Motor neuron (in vitro differentiated cells): Measurements from ENCODE around the gene VENTX. TPM values are rescaled to one million over a fixed set of nuclear protein-coding genes. Genes with fewer than 3 reads are reported as not detected.
"Not testable (repeated sequence)": the region's sequence is repeated elsewhere in the genome, so short reads cannot be mapped to it uniquely, and the experiment has no call there.

Experiments used
- ATAC-seq, 8 experiments: fragments of 200-7000 bp; cut with Tn5 transposase; replicated peaks in 6 of 8; 2 replicates each; pipeline ENCODE4 v1.8.0; 2021; ENCODE audit warnings: mild to moderate bottlenecking in 8 of 8, moderate library complexity in 8 of 8
- H3K27ac ChIP-seq, 2 donors: fragments of 250-450 bp; sonication (Bioruptor Pico); 2 replicates each; pipeline ENCODE4 v1.9.0; 2021; ENCODE audit warnings: antibody characterized with exemption in 2 of 2, mild to moderate bottlenecking in 2 of 2, moderate library complexity in 1 of 2
- H3K4me1 ChIP-seq, 2 donors: fragments of 250-450 bp; sonication (Bioruptor Pico); replicated peaks in 1 of 2; 2 replicates each; pipeline ENCODE4 v1.6.1; 2021; ENCODE audit warnings: antibody characterized with exemption in 2 of 2, mild to moderate bottlenecking in 2 of 2, moderate library complexity in 1 of 2
- H3K4me3 ChIP-seq, 5 donors: fragments of 250-450 bp; sonication (Bioruptor Pico); 2 replicates each; pipeline ENCODE4 v1.9.0; 2021; ENCODE audit warnings: antibody characterized with exemption in 5 of 5, mild to moderate bottlenecking in 5 of 5, moderate library complexity in 4 of 5
- WGBS, 10 experiments: fragments of 450-650 bp; shearing (Covaris generic); methylation state at CpG; one replicate each; pipeline ENCODE4 v1.0.0; 2022; 5-methylcytosine and 5-hydroxymethylcytosine counted together
- in situ Hi-C, 9 experiments: fragments of 400-800 bp; cut with MboI; loops; one replicate each; pipeline ENCODE4 v1.15.0; 2021; ENCODE audit warnings: low sequenced_read_pairs in 9 of 9, low pct_unique_long_range_greater_than_20kb in 2 of 9; ENCODE audit not compliant: unreplicated experiment in 9 of 9
- total RNA-seq, 8 experiments: library from RNA; unstranded; fragments of 300-600 nt; gene quantifications; 2 replicates each; pipeline versions ENCODE4 v1.2.3 to v1.2.4, GENCODE V29; 2022

The VENTX gene
- total RNA-seq, 8 experiments from 2014 or later = 0.10 to 0.62 (median 0.20) TPM; not detected in 4

DNA sequence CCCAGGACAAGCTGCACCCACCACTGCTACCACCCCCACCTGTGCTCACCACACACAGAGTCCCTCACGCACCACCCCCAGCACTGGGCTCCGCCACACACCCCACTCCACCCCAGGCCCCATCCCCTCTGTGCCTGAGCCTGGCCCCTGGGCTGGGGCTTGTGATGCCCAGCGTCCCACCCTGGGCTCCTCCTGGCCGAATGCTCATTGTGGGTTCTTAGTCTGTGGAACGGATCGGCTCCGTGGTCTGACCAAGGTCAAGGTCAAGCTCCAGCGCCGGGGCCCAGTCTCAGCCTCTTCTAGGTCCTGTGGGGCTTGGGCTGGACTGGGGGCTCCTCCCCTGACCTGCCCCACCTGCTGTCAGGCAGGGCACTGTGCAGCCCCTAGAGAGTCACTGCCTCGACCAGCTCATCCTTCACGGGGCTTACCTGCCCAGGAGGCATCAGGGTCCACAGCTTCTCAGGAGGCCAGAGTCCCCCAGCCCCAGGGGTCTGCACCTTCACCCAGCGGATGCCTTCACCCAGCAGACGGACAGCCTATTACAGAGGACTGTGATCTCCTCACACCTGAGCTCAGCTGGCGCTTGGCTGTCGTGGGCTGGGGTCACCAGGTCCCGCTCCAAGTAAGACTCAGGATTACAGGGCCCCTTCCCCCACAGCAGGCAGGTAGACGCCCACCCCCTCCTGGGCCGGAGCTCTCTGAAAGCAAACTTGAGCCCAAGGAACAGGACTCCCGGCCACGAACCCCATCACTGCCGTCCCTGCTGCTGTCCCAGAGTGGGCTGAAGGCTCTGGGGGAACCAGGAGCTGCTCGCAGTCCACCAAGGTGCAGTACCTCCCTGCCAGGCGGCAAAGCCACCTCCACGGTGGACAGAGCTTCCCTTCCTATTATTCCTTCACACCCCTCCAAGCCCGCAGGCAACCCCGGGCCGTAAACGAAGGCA is 22.9 kb upstream of the VENTX start:
- in situ Hi-C loops = no loop called here
- Histone ChIP-seq H3K4me3 (no peak overlapping the region), H3K4me1 (no peaks in the 10 kb centered on the region), H3K27ac (no peak overlapping the region)
- peak in 1 of 8 experiments; percentile 9 for ATAC-seq
- WGBS, 10 experiments = 37 to 100% (median 93%) methylated on average over 1 to 3 of the region's 28 CpGs; no CpG with 5 or more reads in 7 of the 10 experiments

DNA sequence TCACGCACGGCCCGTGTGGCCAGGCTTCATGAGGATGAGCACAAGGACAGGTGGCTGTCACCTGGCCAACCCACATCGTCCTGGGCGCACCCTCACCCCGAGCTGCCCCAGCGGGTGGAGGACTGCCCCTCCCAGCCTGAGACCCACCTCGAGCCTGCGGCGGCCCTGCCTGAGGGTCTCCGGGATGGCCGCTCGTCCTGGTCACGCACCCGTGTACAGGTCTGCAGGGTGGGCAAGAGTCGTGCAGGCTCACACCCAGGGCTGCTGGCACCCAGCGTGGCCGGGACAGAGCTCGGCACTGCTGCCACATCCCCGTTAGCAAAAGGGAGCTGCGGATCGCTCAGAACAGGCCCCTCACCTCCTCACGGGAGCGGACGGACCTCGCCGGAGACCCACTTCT is 22.1 kb upstream of the VENTX start:
- WGBS, 10 experiments = 79 to 100% (median 97%) methylated on average over 1 to 11 of the region's 27 CpGs; no CpG with 5 or more reads in 4 of the 10 experiments
- no peak for ATAC-seq
- Histone ChIP-seq H3K27ac (no peak overlapping the region), H3K4me3 (no peak overlapping the region), H3K4me1 (no peaks in the 10 kb centered on the region)
- in situ Hi-C loops = no loop called here

- Histone ChIP-seq H3K4me3 (no peak overlapping the region), H3K27ac (no peak overlapping the region), H3K4me1 (no peaks in the 10 kb centered on the region)
- in situ Hi-C loops = no loop called here
- ATAC-seq = no peak
- WGBS, 10 experiments = 0 to 89% (median 87%) methylated on average over 1 to 15 of the region's 26 CpGs; no CpG with 5 or more reads in 5 of the 10 experiments
Observed at GRCh38 chr10:133216776-133217175, 20.9 kb upstream of the VENTX start.

GRCh38 chr10:133217800-133218589 is 19.7 kb upstream of the VENTX start:
- ATAC-seq = no peak
- H3K4me3 ChIP-seq = no peak overlapping the region
- H3K4me1 ChIP-seq = no peaks in the 10 kb centered on the region
- 40 to 100% (median 85%) methylated on average over 1 to 11 of the region's 25 CpGs; no CpG with 5 or more reads in 1 of the 10 experiments for WGBS, 10 experiments
- H3K27ac ChIP-seq = no peak overlapping the region
- in situ Hi-C loops = no loop called here

GRCh38 chr10:133218891-133219290 is 18.8 kb upstream of the VENTX start:
- 10 to 100% (median 72%) methylated on average over 1 to 5 of the region's 20 CpGs; no CpG with 5 or more reads in 5 of the 10 experiments for WGBS, 10 experiments
- Histone ChIP-seq H3K4me3 (no peak overlapping the region), H3K27ac (no peak overlapping the region), H3K4me1 (no peaks in the 10 kb centered on the region)
- in situ Hi-C loops = no loop called here
- no peak for ATAC-seq

GRCh38 chr10:133219782-133220181 is 17.9 kb upstream of the VENTX start:
- 20 to 65% (median 20%) methylated on average over 1 to 4 of the region's 28 CpGs; no CpG with 5 or more reads in 7 of the 10 experiments for WGBS, 10 experiments
- in situ Hi-C loops = no loop called here
- Histone ChIP-seq H3K4me1 (no peaks in the 10 kb centered on the region), H3K4me3 (no peak overlapping the region), H3K27ac (no peak overlapping the region)
- ATAC-seq = peak in 2 of 8 experiments; percentile 19 to 40

DNA sequence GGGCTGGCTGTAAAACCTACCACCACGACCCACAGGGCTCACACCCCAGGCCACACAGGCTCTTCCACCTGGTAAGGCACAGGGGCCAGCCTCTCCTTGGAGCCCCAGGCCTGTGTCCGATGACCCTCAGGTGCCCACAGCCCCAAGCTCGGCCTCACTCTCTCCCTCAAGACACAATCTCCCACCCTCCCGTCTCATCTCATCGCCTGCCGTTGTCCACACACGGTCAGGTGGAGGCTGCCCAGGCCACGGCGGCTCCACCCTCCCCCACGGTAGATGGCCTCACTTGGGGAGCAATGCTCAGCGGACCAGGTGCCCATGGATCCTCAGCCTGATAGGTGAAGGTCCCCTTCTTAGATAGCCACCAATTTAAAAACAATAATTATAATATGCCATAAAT is 16.3 kb upstream of the VENTX start:
- WGBS, 10 experiments = 77 to 90% (median 85%) methylated on average over 1 to 9 of the region's 11 CpGs; no CpG with 5 or more reads in 6 of the 10 experiments
- ATAC-seq = no peak
- in situ Hi-C loops = no loop called here
- no peaks in the 10 kb centered on the region for H3K4me1 ChIP-seq
- no peak overlapping the region for H3K4me3 ChIP-seq
- H3K27ac ChIP-seq = no peak overlapping the region

DNA sequence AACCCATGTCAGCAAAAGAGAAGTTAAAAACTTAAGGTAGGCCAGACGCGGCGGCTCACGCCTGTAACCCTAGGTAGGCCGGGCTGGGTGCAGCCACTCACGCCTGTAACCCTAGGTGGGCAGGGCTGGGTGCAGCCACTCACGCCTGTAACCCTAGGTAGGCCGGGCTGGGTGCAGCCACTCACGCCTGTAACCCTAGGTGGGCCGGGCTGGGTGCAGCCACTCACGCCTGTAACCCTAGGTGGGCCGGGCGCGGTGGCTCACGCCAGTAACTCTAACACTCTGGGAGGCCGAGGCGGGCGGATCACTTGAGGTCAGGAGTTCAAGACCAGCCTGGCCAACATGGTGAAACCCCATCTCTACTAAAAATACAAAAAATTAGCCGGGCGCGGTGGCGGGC is 15.9 kb upstream of the VENTX start:
- WGBS, 10 experiments = 95 to 100% (median 96%) methylated on average over 1 to 4 of the region's 22 CpGs; no CpG with 5 or more reads in 7 of the 10 experiments
- H3K27ac ChIP-seq, H3K4me1 ChIP-seq, in situ Hi-C loops, ATAC-seq, H3K4me3 ChIP-seq: not testable (repeated sequence)

- no peak overlapping the region for H3K4me3 ChIP-seq
- WGBS, 10 experiments = 72 to 90% methylated on average over 4 of the region's 14 CpGs; no CpG with 5 or more reads in 8 of the 10 experiments
- H3K27ac ChIP-seq = no peak overlapping the region
- H3K4me1 ChIP-seq = no peaks in the 10 kb centered on the region
- ATAC-seq = no peak
- in situ Hi-C loops = no loop called here
Observed at GRCh38 chr10:133224076-133224475, 13.6 kb upstream of the VENTX start.

DNA sequence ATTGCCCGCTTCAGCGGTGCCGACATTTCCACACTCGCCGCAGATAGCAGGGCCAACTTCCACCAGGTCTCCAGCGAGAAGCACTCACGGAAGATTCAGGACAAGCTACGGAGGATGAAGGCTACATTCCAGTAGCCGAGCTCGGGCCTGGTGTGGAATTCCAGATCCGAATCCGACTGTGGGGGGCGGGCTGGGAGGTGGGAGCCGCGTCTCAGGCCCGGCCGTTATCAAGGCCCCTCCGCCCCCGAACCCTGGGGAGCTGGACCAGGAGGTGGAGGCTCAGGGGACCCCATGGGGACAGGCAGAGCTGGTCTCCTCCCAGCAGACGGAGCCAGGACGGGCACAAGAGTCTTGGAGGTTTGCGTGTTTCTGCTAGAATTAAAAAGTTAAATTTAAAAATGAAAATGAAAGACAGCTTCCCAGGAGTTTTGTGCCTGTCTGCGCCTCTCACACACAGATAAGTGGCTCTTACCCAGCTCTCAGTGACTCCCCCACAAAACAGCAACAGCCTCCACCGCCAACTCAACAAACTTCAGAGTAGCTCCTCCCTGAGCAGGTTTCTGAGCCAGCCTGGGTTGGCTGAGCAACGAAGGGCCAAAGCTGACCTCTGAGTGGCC is 12.8 kb upstream of the VENTX start:
- in situ Hi-C loops = no loop called here
- peaks cover 3 to 4% of the 10 kb centered on the region in 2 donors for H3K4me1 ChIP-seq
- no peak overlapping the region for H3K4me3 ChIP-seq
- WGBS, 10 experiments = 58 to 92% (median 84%) methylated on average over 1 to 15 of the region's 25 CpGs; no CpG with 5 or more reads in 4 of the 10 experiments
- no peak overlapping the region for H3K27ac ChIP-seq
- ATAC-seq = no peak

GRCh38 chr10:133225707-133226191 is 11.9 kb upstream of the VENTX start:
- ATAC-seq = no peak
- peaks cover 8 to 11% of the 10 kb centered on the region in 2 donors for H3K4me1 ChIP-seq
- no peak overlapping the region for H3K27ac ChIP-seq
- in situ Hi-C loops = no loop called here
- no peak overlapping the region for H3K4me3 ChIP-seq
- WGBS, 10 experiments = 20 to 100% (median 89%) methylated on average over 1 to 9 of the region's 23 CpGs; no CpG with 5 or more reads in 4 of the 10 experiments

DNA sequence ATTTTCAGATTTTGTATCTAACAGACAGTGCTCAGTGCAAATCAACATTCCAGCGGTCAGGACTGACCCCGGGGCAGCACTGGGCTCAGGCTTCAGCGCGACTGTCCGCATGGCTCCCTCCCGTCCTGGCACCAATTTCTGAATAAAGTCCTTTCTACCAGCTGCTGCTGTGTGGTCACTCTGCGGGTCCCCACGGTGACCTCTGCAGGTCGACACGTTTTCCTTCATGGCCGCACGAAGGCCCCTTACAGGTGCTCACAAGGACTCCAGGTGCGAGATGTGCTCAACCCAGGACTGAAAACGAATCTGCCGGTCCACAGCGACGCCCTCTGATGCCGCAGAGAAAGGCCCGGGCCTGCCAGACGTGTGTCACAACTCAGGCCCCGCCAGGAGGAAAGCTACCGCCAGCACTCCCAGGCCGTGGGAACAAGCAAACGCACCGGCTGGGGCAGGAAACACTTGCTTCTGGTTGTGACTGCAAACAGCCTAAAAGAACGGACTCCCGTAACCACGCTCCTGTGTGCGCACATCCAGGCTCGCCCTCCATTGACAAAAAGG is 11.3 kb upstream of the VENTX start:
- in situ Hi-C loops = no loop called here
- ATAC-seq = no peak

More for the DNA sequence above, 11.3 kb upstream of the VENTX start:
- H3K4me1 ChIP-seq = peaks cover 13 to 17% of the 10 kb centered on the region in 2 donors
- H3K27ac ChIP-seq = no peak overlapping the region
- 33 to 90% (median 59%) methylated on average over 2 to 15 of the region's 30 CpGs; no CpG with 5 or more reads in 4 of the 10 experiments for WGBS, 10 experiments
- no peak overlapping the region for H3K4me3 ChIP-seq
